ENCODE measurements around the gene ELMO2. TPM values are rescaled to one million over a fixed set of nuclear protein-coding genes. Genes with fewer than 3 reads are reported as not detected.

The ELMO2 gene
- total and polyA plus RNA-seq, 12 donors: 17.2 to 46.0 (median 27.5) TPM

DNA sequence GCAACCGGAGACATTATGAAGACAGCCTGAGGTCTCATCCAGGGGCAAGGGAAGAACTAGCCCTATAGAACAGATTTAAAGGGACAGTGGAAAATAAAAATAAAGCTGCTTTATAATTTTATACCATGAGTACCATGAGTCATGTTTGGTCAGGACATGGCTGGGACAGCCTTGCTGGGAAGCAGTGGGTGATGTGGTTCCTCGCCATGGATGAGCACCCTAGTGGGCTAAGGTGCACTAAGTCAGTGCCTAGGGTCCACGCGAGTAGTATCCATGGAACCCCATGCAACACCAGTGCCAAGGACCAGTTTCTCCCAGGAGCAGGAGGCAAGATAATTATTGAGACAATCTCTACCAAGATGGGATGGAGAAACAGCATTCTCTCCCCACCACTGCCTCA lies 33.4 kb upstream of the ELMO2 start:
- H3K36me3 ChIP-seq: no peaks in the 10 kb centered on the region
- TF ChIP-seq, protein P1, sequence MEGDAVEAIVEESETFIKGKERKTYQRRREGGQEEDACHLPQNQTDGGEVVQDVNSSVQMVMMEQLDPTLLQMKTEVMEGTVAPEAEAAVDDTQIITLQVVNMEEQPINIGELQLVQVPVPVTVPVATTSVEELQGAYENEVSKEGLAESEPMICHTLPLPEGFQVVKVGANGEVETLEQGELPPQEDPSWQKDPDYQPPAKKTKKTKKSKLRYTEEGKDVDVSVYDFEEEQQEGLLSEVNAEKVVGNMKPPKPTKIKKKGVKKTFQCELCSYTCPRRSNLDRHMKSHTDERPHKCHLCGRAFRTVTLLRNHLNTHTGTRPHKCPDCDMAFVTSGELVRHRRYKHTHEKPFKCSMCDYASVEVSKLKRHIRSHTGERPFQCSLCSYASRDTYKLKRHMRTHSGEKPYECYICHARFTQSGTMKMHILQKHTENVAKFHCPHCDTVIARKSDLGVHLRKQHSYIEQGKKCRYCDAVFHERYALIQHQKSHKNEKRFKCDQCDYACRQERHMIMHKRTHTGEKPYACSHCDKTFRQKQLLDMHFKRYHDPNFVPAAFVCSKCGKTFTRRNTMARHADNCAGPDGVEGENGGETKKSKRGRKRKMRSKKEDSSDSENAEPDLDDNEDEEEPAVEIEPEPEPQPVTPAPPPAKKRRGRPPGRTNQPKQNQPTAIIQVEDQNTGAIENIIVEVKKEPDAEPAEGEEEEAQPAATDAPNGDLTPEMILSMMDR (IDR thresholded peaks at IDR 0.05): no peak
- H3K27me3 ChIP-seq: peaks cover 0 to 12% (median 3%) of the 10 kb centered on the region in 7 donors
- H3K4me3 ChIP-seq: no peak overlapping the region
- H3K9me3 ChIP-seq: peaks cover 0 to 11% (median 0%) of the 10 kb centered on the region in 11 donors
- DNase-seq: no peak
- intact Hi-C loops (cut with DNase I): loop anchor here in 1 of 10 donors (10.0 kb wide), 1 partner anchor 885 kb away; no protein-coding TSS in a partner anchor
- no peaks in the 10 kb centered on the region for H3K4me1 ChIP-seq
- H3K27ac ChIP-seq: no peak overlapping the region
- 87 to 88% methylated on average over 4 of the region's 4 CpGs for WGBS, 2 donors
- ATAC-seq: no peak

DNA sequence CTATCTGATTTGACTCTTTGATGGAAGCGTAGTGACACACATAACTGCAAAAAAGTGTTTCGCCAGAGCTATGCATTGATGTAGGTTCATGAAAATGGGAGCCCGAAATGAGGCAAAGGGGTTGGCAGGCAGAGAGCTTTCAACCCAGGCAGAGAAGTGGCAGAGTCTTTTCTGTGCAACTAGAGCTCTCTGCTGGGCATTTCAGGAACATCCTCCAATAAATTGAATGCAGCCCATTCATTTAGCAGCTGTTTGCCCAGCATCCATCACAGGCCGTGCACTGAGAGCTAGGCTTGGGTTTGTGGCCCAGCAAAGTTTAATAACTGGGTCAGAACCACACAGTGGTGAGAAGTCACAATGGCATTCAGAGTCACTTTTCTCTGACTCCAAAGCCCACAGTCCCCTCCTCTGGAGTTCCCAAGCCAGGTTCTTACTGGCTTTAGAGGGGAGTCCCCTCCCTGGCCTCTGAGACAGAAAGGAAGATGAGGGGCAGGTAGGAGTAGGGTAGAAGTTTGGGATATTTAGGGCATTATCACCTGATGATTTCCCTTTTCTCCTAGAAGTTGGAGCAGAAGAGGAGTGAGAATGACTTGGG lies 31.8 kb upstream of the ELMO2 start:
- H3K27ac ChIP-seq: no peak overlapping the region
- H3K36me3 ChIP-seq: no peaks in the 10 kb centered on the region
- H3K4me3 ChIP-seq: no peak overlapping the region
- H3K27me3 ChIP-seq: peaks cover 0 to 16% (median 2%) of the 10 kb centered on the region in 7 donors
- TF ChIP-seq, protein P1 (IDR thresholded peaks at IDR 0.05): peak in 5 of 9 donors; percentile 28 to 41 (median 31)
- peaks cover 0 to 2% (median 0%) of the 10 kb centered on the region in 11 donors for H3K9me3 ChIP-seq
- DNase-seq: peak in 1 of 2 donors; percentile 5
- H3K4me1 ChIP-seq: no peaks in the 10 kb centered on the region
- intact Hi-C loops (cut with DNase I): no loop called here
- peak in 1 of 8 donors; percentile 67 for ATAC-seq
- 56 to 59% methylated on average over 4 of the region's 4 CpGs for WGBS, 2 donors

DNA sequence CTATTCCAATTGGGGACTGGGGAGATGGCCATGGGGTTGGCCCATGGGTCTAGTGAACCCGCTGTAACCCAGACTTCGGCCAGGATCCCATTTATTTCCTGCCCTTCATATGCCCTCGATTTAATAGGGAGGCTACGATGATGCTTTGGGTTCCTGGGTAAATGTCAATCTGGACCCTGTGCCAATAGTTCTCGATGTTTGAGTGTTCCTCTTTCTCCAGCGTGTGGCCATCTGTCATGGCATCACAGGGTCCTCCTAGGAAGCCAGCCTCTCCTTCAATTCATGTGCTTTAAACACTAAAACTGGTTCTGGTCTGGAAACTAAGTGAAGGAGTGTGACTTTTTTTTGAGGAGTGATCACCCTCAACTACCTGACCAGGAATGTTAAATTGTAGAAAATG lies 28.7 kb upstream of the ELMO2 start:
- H3K36me3 ChIP-seq: no peaks in the 10 kb centered on the region
- H3K27me3 ChIP-seq: peaks cover 0 to 34% (median 21%) of the 10 kb centered on the region in 7 donors
- no peak for DNase-seq
- H3K4me1 ChIP-seq: no peaks in the 10 kb centered on the region
- no peak overlapping the region for H3K27ac ChIP-seq
- 89 to 90% methylated on average over 6 of the region's 6 CpGs for WGBS, 2 donors
- TF ChIP-seq, protein P1 (IDR thresholded peaks at IDR 0.05): no peak
- H3K9me3 ChIP-seq: peaks cover 0 to 2% (median 0%) of the 10 kb centered on the region in 11 donors
- intact Hi-C loops (cut with DNase I): no loop called here
- no peak overlapping the region for H3K4me3 ChIP-seq
- no peak for ATAC-seq

DNA sequence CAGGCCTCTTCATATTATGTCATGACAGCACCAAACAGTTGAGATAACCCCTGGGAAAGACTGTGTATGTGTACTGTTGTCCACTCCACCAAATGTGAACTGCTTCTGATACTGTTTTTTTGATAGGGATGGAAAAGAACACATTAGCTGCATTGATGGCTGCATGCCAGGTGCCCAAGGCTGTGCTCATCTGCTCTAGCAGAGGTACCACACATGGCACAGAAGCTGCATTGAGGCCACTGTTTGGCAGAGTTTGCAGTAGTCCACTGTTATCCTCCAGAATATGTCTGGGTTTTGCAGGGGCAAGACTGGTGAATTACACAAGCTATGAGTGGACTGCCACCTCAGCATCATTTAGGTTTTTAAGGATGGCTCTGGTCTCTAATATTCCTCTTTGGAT lies 28.2 kb upstream of the ELMO2 start:
- Histone ChIP-seq H3K9me3 (peaks cover 0 to 2% (median 0%) of the 10 kb centered on the region in 11 donors), H3K27ac (no peak overlapping the region), H3K4me3 (no peak overlapping the region), H3K36me3 (no peaks in the 10 kb centered on the region), H3K27me3 (peaks cover 0 to 40% (median 26%) of the 10 kb centered on the region in 7 donors), H3K4me1 (no peaks in the 10 kb centered on the region)
- no peak for ATAC-seq
- intact Hi-C loops (cut with DNase I): no loop called here
- no peak for DNase-seq
- TF ChIP-seq, protein P1 (IDR thresholded peaks at IDR 0.05): no peak
